ENCODE measurements around the gene SLX4IP.

Gene SLX4IP

DNA sequence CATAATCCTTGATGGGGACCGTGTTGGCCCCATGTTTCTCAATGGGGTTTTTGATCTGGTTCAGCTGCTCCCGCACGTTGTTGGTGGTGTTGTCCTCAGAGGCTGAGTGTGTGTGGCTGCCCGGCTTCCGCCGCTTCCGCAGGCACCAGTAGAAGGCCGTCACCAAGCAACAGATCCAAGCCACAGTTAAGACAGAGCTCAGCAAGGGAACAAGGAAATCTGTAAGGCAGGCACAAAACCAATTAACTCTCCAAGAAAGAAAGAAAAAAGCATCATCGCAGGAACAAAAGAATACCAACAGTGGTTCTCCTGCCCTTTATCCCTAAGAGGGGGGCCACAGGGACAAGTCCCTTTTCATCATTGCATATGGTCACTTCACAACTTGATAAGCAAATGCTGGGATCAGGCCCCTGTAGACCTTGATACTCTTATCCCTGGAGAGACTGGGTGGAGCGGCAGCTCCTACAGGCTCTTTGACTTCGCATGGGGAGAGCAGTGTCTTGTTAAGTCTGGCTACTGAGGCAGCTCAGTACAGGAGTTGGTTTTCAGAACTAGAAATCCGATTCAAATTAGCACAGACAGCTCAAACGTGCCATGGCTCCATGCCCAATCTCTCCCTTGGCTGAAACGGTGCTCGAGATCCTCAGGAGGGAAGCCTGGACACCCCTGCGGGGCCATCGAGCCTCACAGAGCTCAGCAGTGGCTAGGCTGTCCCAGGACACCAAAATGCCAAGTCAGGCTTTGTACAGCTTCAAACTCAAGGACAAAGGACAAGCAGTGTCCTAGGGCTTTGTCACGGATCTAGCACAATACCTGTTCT, 204.8 kb downstream of the SLX4IP start:
- no peak for DNase-seq (ENCODE audit: low read depth in 1 of 2, low spot score in 1 of 2)
- in situ Hi-C loops (cut with HindIII; ENCODE audit: low pct_unique_long_range_greater_than_20kb, low sequenced_read_pairs) = no loop called here
- TF ChIP-seq JUND (IDR thresholded peaks at IDR 0.05; ENCODE audit: low read depth) = no peak

GRCh38 chr20:10640897-10641296, 205.8 kb downstream of the SLX4IP start:
- TF ChIP-seq JUND (IDR thresholded peaks at IDR 0.05; ENCODE audit: low read depth) = no peak
- in situ Hi-C loops (cut with HindIII; ENCODE audit: low pct_unique_long_range_greater_than_20kb, low sequenced_read_pairs) = no loop called here
- DNase-seq (ENCODE audit: low read depth in 1 of 2, low spot score in 1 of 2) = no peak

GRCh38 chr20:10641467-10641866, 206.4 kb downstream of the SLX4IP start:
- DNase-seq (ENCODE audit: low read depth in 1 of 2, low spot score in 1 of 2) = no peak
- in situ Hi-C loops (cut with HindIII; ENCODE audit: low pct_unique_long_range_greater_than_20kb, low sequenced_read_pairs) = no loop called here
- no peak for TF ChIP-seq JUND (IDR thresholded peaks at IDR 0.05; ENCODE audit: low read depth)

DNA sequence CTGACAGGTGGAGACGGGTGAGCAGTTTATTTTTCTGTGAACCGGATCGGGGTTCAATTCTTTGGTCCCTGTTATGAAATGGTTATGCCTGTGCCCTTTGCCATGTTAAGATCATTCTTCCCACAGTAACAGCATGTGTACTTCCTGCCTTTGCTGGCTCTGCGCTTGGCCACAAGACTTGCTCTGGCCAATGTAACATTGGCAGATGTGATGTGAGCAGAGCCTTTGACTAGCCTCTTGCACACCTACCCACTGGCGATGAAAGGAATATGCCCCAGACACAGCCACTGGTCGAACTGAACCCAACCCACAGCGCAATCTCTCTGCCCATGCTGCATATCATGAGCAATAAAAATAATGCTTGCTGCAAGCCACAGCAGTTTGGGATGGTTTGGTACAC, 206.8 kb downstream of the SLX4IP start:
- no peak for DNase-seq (ENCODE audit: low read depth in 1 of 2, low spot score in 1 of 2)
- no peak for TF ChIP-seq JUND (IDR thresholded peaks at IDR 0.05; ENCODE audit: low read depth)
- in situ Hi-C loops (cut with HindIII; ENCODE audit: low pct_unique_long_range_greater_than_20kb, low sequenced_read_pairs) = no loop called here

- no peak for TF ChIP-seq JUND (IDR thresholded peaks at IDR 0.05; ENCODE audit: low read depth)
- no peak for DNase-seq (ENCODE audit: low read depth in 1 of 2, low spot score in 1 of 2)
- in situ Hi-C loops (cut with HindIII; ENCODE audit: low pct_unique_long_range_greater_than_20kb, low sequenced_read_pairs) = no loop called here
These were observed 207.9 kb downstream of the SLX4IP start for GRCh38 chr20:10642856-10643559.

GRCh38 chr20:10643560-10643873, 208.4 kb downstream of the SLX4IP start:
- in situ Hi-C loops (cut with HindIII; ENCODE audit: low pct_unique_long_range_greater_than_20kb, low sequenced_read_pairs) = no loop called here
- DNase-seq (ENCODE audit: low read depth in 1 of 2, low spot score in 1 of 2) = no peak
- no peak for TF ChIP-seq JUND (IDR thresholded peaks at IDR 0.05; ENCODE audit: low read depth)

- TF ChIP-seq JUND (IDR thresholded peaks at IDR 0.05; ENCODE audit: low read depth) = no peak
These were observed 209.5 kb downstream of the SLX4IP start for GRCh38 chr20:10644458-10645204.

DNA sequence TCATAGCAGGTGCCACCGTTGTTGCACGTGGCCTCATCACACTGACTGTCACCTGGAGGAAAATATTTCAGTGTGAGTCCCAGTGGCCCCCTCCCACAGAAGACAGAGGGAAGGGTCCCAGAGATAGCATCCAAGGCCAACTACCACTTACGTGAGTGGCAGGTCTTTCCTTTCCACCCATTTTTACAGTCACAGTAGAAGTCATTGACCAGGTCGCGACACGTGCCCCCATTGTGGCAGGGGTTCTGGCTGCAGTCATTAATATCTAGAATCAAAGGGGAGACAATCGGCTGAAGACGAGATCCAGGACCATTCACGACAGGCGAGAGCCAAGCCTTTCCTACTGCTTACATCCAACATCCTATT, 210.1 kb downstream of the SLX4IP start:
- no peak for DNase-seq (ENCODE audit: low read depth in 1 of 2, low spot score in 1 of 2)
- no peak for TF ChIP-seq JUND (IDR thresholded peaks at IDR 0.05; ENCODE audit: low read depth)
- in situ Hi-C loops (cut with HindIII; ENCODE audit: low pct_unique_long_range_greater_than_20kb, low sequenced_read_pairs) = no loop called here

More at GRCh38 chr20:10644458-10645204, 209.5 kb downstream of the SLX4IP start:
- in situ Hi-C loops (cut with HindIII; ENCODE audit: low pct_unique_long_range_greater_than_20kb, low sequenced_read_pairs) = no loop called here
- no peak for DNase-seq (ENCODE audit: low read depth in 1 of 2, low spot score in 1 of 2)

DNA sequence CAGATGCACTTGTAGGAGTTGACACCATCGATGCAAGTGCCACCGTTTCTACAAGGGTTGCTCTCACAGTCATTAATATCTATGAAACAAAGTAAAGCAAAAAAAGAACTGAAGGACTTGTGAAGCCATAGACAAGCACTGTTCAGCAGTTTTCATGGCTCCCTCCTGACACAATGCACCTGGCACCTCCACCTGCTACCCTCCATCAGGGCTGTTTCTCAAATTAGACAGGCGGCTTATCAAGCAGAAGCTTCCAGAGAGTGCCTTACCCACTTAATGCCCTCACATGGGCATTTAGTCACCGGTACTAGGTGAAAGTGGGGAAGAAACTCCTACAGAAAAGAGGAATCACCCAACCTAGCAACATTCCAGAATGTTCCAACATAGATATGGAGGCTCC, 210.9 kb downstream of the SLX4IP start:
- no peak for TF ChIP-seq JUND (IDR thresholded peaks at IDR 0.05; ENCODE audit: low read depth)
- in situ Hi-C loops (cut with HindIII; ENCODE audit: low pct_unique_long_range_greater_than_20kb, low sequenced_read_pairs) = no loop called here
- no peak for DNase-seq (ENCODE audit: low read depth in 1 of 2, low spot score in 1 of 2)

DNA sequence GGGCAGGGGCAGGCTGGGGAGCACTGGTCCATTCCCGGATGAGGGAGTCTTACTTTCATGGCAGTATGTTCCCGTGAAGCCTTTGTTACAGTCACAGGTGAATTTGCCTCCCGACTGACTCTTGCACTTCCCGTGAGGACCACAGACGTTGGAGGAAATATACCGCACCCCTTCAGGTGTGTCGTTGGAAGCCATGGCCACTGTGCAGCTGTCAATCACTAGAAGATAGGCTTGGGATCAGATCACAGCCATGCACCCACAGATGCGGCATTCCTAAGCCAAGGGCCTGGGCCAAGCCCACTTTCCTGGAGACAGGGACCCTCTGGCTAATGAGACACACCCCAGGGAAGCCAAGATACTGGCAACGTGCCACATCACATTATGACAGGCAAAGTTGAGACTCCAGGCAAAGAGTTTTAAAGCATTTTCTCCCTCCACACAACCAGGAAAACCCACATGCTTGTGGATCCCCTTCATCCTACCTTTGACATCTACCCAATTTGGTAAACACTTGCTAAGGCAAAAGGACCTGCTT, 211.8 kb downstream of the SLX4IP start:
- no peak for DNase-seq (ENCODE audit: low read depth in 1 of 2, low spot score in 1 of 2)
- in situ Hi-C loops (cut with HindIII; ENCODE audit: low pct_unique_long_range_greater_than_20kb, low sequenced_read_pairs) = no loop called here
- no peak for TF ChIP-seq JUND (IDR thresholded peaks at IDR 0.05; ENCODE audit: low read depth)

GRCh38 chr20:10647471-10647870, 212.4 kb downstream of the SLX4IP start:
- in situ Hi-C loops (cut with HindIII; ENCODE audit: low pct_unique_long_range_greater_than_20kb, low sequenced_read_pairs) = no loop called here
- no peak for TF ChIP-seq JUND (IDR thresholded peaks at IDR 0.05; ENCODE audit: low read depth)
- peak; percentile 22 to 69 for DNase-seq (ENCODE audit: low read depth in 1 of 2, low spot score in 1 of 2)

DNA sequence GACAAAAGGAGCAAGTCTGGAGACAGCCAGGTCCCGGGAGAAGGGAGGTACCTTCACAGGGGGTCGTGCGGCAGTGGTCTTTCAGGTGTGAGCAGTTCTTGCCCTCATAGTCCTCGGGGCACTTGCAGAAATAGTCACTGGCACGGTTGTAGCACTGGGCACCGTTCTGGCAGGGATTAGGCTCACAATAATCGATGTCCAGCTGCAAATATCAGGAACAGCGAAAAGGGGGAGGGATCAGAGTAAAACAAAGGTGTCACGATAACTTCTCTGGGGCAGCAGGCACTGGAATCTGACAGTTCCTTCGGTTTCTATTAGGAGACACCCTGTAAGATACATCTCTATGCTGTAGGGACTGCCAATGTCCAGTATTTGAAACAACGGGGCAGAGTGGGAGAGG, 212.8 kb downstream of the SLX4IP start:
- no peak for TF ChIP-seq JUND (IDR thresholded peaks at IDR 0.05; ENCODE audit: low read depth)
- DNase-seq (ENCODE audit: low read depth in 1 of 2, low spot score in 1 of 2) = no peak
- in situ Hi-C loops (cut with HindIII; ENCODE audit: low pct_unique_long_range_greater_than_20kb, low sequenced_read_pairs) = no loop called here

DNA sequence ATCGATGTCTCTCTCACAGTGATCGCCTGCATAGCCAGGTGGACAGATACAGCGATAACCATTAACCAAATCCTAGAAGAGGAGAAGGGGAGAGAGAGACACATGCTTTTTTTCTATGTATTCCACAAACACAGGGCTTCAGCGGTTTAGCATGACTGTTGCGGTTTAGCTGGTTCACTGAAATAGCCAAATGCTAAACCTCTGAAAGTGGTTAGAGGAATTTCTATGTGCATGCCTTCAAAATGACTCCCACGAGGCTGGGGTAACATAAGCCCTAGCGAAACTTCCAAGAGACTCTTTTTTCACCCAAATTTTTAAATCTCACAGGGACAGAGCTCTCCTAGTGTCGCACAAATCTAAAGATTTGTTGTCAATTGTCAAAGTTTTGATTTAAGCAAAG, 213.5 kb downstream of the SLX4IP start:
- no peak for TF ChIP-seq JUND (IDR thresholded peaks at IDR 0.05; ENCODE audit: low read depth)
- in situ Hi-C loops (cut with HindIII; ENCODE audit: low pct_unique_long_range_greater_than_20kb, low sequenced_read_pairs) = no loop called here
- no peak for DNase-seq (ENCODE audit: low read depth in 1 of 2, low spot score in 1 of 2)
